ENCODE results near the gene WNK2. TPM values are rescaled to one million over a fixed set of nuclear protein-coding genes. Genes with fewer than 3 reads are reported as not detected.
A peak's percentile ranks its signal among the peaks of the same experiment; 100 is the strongest.

WNK2 gene
- total RNA-seq, 1 experiment from 2014 or later, result not detected

GRCh38 chr9:93221044-93221443, 37.1 kb downstream of the WNK2 start:
- H3K4me1 ChIP-seq, result no peaks in the 10 kb centered on the region
- no peak overlapping the region for H3K27ac ChIP-seq
- no peaks in the 10 kb centered on the region; the same call in 1 of the 2 replicates for H3K27me3 ChIP-seq
- no peaks in the 10 kb centered on the region for H3K36me3 ChIP-seq
- DNase-seq, result no peak
- H3K4me3 ChIP-seq, result no peak overlapping the region
- H3K9me3 ChIP-seq (replicated peaks), result no peaks in the 10 kb centered on the region

GRCh38 chr9:93222890-93223259, 38.9 kb downstream of the WNK2 start:
- no peak for DNase-seq
- Histone ChIP-seq H3K27ac (no peak overlapping the region), H3K36me3 (no peaks in the 10 kb centered on the region), H3K4me3 (no peak overlapping the region), H3K27me3 (no peaks in the 10 kb centered on the region; the same call in 1 of the 2 replicates), H3K9me3 (replicated peaks) (no peaks in the 10 kb centered on the region), H3K4me1 (no peaks in the 10 kb centered on the region)

GRCh38 chr9:93223260-93224180, 39.6 kb downstream of the WNK2 start:
- H3K27me3 ChIP-seq, result no peaks in the 10 kb centered on the region; the same call in 1 of the 2 replicates
- peak in 1 of 2 experiments; percentile 19 for DNase-seq
- no peaks in the 10 kb centered on the region for H3K9me3 ChIP-seq (replicated peaks)
- no peaks in the 10 kb centered on the region for H3K4me1 ChIP-seq
- H3K27ac ChIP-seq, result no peak overlapping the region
- H3K4me3 ChIP-seq, result no peak overlapping the region
- no peaks in the 10 kb centered on the region for H3K36me3 ChIP-seq

GRCh38 chr9:93224591-93224990, 40.7 kb downstream of the WNK2 start:
- no peak for DNase-seq
- Histone ChIP-seq H3K27ac (no peak overlapping the region), H3K9me3 (replicated peaks) (no peaks in the 10 kb centered on the region), H3K27me3 (no peaks in the 10 kb centered on the region; the same call in 1 of the 2 replicates), H3K36me3 (no peaks in the 10 kb centered on the region), H3K4me3 (no peak overlapping the region), H3K4me1 (no peaks in the 10 kb centered on the region)

- no peaks in the 10 kb centered on the region for H3K9me3 ChIP-seq (replicated peaks)
- H3K36me3 ChIP-seq, result no peaks in the 10 kb centered on the region
- no peak overlapping the region for H3K4me3 ChIP-seq
- no peak for DNase-seq
- H3K4me1 ChIP-seq, result no peaks in the 10 kb centered on the region
- no peaks in the 10 kb centered on the region for H3K27me3 ChIP-seq
- H3K27ac ChIP-seq, result no peak overlapping the region
These were observed 41.5 kb downstream of the WNK2 start for GRCh38 chr9:93225417-93225816.

- Histone ChIP-seq H3K36me3 (no peaks in the 10 kb centered on the region), H3K27ac (no peak overlapping the region), H3K4me1 (no peaks in the 10 kb centered on the region), H3K9me3 (replicated peaks) (no peaks in the 10 kb centered on the region), H3K4me3 (no peak overlapping the region), H3K27me3 (no peaks in the 10 kb centered on the region)
- no peak for DNase-seq
These were observed 42.0 kb downstream of the WNK2 start for GRCh38 chr9:93225892-93226291.

GRCh38 chr9:93226819-93227218, 42.9 kb downstream of the WNK2 start:
- Histone ChIP-seq H3K4me1 (no peaks in the 10 kb centered on the region), H3K27ac (no peak overlapping the region), H3K36me3 (no peaks in the 10 kb centered on the region), H3K27me3 (0 out of 2 replicates have a peak, but pooled peaks cover 2% of the 10 kb centered on the region), H3K4me3 (no peak overlapping the region), H3K9me3 (replicated peaks) (no peaks in the 10 kb centered on the region)
- DNase-seq, result no peak

- no peaks in the 10 kb centered on the region for H3K9me3 ChIP-seq (replicated peaks)
- 0 out of 2 replicates have a peak, but pooled peaks cover 3% of the 10 kb centered on the region for H3K27me3 ChIP-seq
These were observed 44.1 kb downstream of the WNK2 start for GRCh38 chr9:93228030-93228429.

GRCh38 chr9:93228453-93228852, 44.5 kb downstream of the WNK2 start:
- Histone ChIP-seq H3K27ac (no peak overlapping the region), H3K27me3 (peaks cover 3% of the 10 kb centered on the region; the same call in 1 of the 2 replicates)
- no peak for DNase-seq

More at GRCh38 chr9:93228030-93228429, 44.1 kb downstream of the WNK2 start:
- Histone ChIP-seq H3K4me1 (no peaks in the 10 kb centered on the region), H3K27ac (no peak overlapping the region), H3K4me3 (no peak overlapping the region), H3K36me3 (no peaks in the 10 kb centered on the region)
- DNase-seq, result no peak

GRCh38 chr9:93229636-93230035, 45.7 kb downstream of the WNK2 start:
- no peaks in the 10 kb centered on the region for H3K36me3 ChIP-seq
- no peak for DNase-seq
- H3K9me3 ChIP-seq (replicated peaks), result no peaks in the 10 kb centered on the region
- no peak overlapping the region for H3K27ac ChIP-seq
- H3K4me3 ChIP-seq, result no peak overlapping the region
- H3K4me1 ChIP-seq, result no peaks in the 10 kb centered on the region
- peaks cover 11% of the 10 kb centered on the region; the same call in 1 of the 2 replicates for H3K27me3 ChIP-seq

More at GRCh38 chr9:93228453-93228852, 44.5 kb downstream of the WNK2 start:
- Histone ChIP-seq H3K4me1 (no peaks in the 10 kb centered on the region), H3K9me3 (replicated peaks) (no peaks in the 10 kb centered on the region), H3K36me3 (no peaks in the 10 kb centered on the region), H3K4me3 (no peak overlapping the region)

GRCh38 chr9:93230185-93230584, 46.2 kb downstream of the WNK2 start:
- no peak overlapping the region for H3K4me3 ChIP-seq
- DNase-seq, result no peak
- H3K9me3 ChIP-seq (replicated peaks), result no peaks in the 10 kb centered on the region
- no peak overlapping the region for H3K27ac ChIP-seq
- peaks cover 16% of the 10 kb centered on the region; the same call in 1 of the 2 replicates for H3K27me3 ChIP-seq
- no peaks in the 10 kb centered on the region for H3K4me1 ChIP-seq
- H3K36me3 ChIP-seq, result no peaks in the 10 kb centered on the region

- no peaks in the 10 kb centered on the region for H3K4me1 ChIP-seq
- H3K27me3 ChIP-seq, result peaks cover 19% of the 10 kb centered on the region; the same call in 1 of the 2 replicates
These were observed 46.7 kb downstream of the WNK2 start for GRCh38 chr9:93230601-93231000.

GRCh38 chr9:93231121-93231694, 47.3 kb downstream of the WNK2 start:
- Histone ChIP-seq H3K27me3 (peaks cover 20% of the 10 kb centered on the region; the same call in 1 of the 2 replicates), H3K9me3 (replicated peaks) (no peaks in the 10 kb centered on the region), H3K27ac (no peak overlapping the region), H3K36me3 (no peaks in the 10 kb centered on the region), H3K4me3 (no peak overlapping the region), H3K4me1 (no peaks in the 10 kb centered on the region)
- no peak for DNase-seq

More at GRCh38 chr9:93230601-93231000, 46.7 kb downstream of the WNK2 start:
- no peaks in the 10 kb centered on the region for H3K36me3 ChIP-seq
- H3K27ac ChIP-seq, result no peak overlapping the region
- no peak overlapping the region for H3K4me3 ChIP-seq
- no peak for DNase-seq
- H3K9me3 ChIP-seq (replicated peaks), result no peaks in the 10 kb centered on the region

GRCh38 chr9:93231716-93232115, 47.8 kb downstream of the WNK2 start:
- H3K27ac ChIP-seq, result no peak overlapping the region
- no peaks in the 10 kb centered on the region for H3K4me1 ChIP-seq
- no peak for DNase-seq
- no peak overlapping the region for H3K4me3 ChIP-seq
- H3K9me3 ChIP-seq (replicated peaks), result no peaks in the 10 kb centered on the region
- no peaks in the 10 kb centered on the region for H3K36me3 ChIP-seq
- H3K27me3 ChIP-seq, result peaks cover 20% of the 10 kb centered on the region; the same call in 1 of the 2 replicates

- Histone ChIP-seq H3K4me3 (no peak overlapping the region), H3K36me3 (no peaks in the 10 kb centered on the region), H3K27ac (no peak overlapping the region), H3K9me3 (replicated peaks) (no peaks in the 10 kb centered on the region), H3K27me3 (peaks cover 20% of the 10 kb centered on the region; the same call in 1 of the 2 replicates), H3K4me1 (no peaks in the 10 kb centered on the region)
- no peak for DNase-seq
These were observed 48.5 kb downstream of the WNK2 start for GRCh38 chr9:93232388-93232960.

All from SJCRH30 (cell line).